HEK293 (cell line): ENCODE measurements around the gene IGFBP2.

Experiments used
- CTCF ChIA-PET: fragments of 350-600 bp; formaldehyde crosslinking; extraction: SDS; loops from one replicate; lab custom pipeline; 2021; ENCODE audit warnings: antibody characterized with exemption; lab: Yijun Ruan, JAX
- POLR2A ChIA-PET: fragments of 300-600 bp; formaldehyde crosslinking; extraction: SDS; loops from one replicate; lab custom pipeline; 2020; ENCODE audit warnings: antibody characterized with exemption, inconsistent platforms; lab: Yijun Ruan, JAX
- H3K27ac ChIP-seq: fragments of 200-500 bp; sonication (Bioruptor generic); 2 replicates; pipeline ENCODE4 v1.5.1; 2014; ENCODE audit warnings: low read depth, low read length, control low read depth, inconsistent platforms; ENCODE audit errors: extremely low read depth
- H3K36me3 ChIP-seq, 2 experiments: fragments of 200-500 bp in 1 of 2; sonication (Bioruptor generic) in 1 of 2; 1 replicate in 1 of 2; 2 replicates in 1 of 2; pipeline ENCODE4 v1.5.1; 2014 to 2017; ENCODE audit warnings: inconsistent platforms in 2 of 2, low read length in 2 of 2; ENCODE audit not compliant: control insufficient read depth in 2 of 2, insufficient read depth in 1 of 2
- H3K4me1 ChIP-seq: fragments of 200-500 bp; sonication (Bioruptor generic); 2 replicates; pipeline ENCODE4 v1.5.1; 2014; ENCODE audit warnings: mild to moderate bottlenecking, low read length, inconsistent platforms; ENCODE audit not compliant: control insufficient read depth, insufficient read depth
- H3K4me3 ChIP-seq: 2 replicates; pipeline ENCODE4 v1.5.1; 2011; ENCODE audit warnings: low read depth, mild to moderate bottlenecking, control low read depth, low read length, moderate library complexity
- H3K9me3 ChIP-seq: fragments of 200-500 bp; sonication (Bioruptor generic); 2 replicates; pipeline ENCODE4 v1.5.1; 2014; ENCODE audit warnings: low read depth, low read length, inconsistent platforms; ENCODE audit not compliant: control insufficient read depth, insufficient read depth
- GFI1B ChIP-seq: fragments of 450-650 bp; formaldehyde crosslinking; IDR thresholded peaks from 2 replicates; pipeline ENCODE4 v1.5.1; 2016; ENCODE audit warnings: missing biosample characterization, missing genetic modification characterization
- GLI4 ChIP-seq: fragments of 450-650 bp; formaldehyde crosslinking; IDR thresholded peaks from 2 replicates; pipeline ENCODE4 v1.5.1; 2016; ENCODE audit warnings: missing biosample characterization, missing genetic modification characterization
- KLF16 ChIP-seq: fragments of 450-650 bp; formaldehyde crosslinking; IDR thresholded peaks from 2 replicates; pipeline ENCODE4 v1.5.1; 2017; ENCODE audit warnings: missing biosample characterization, missing genetic modification characterization
- RBAK ChIP-seq: fragments of 450-650 bp; formaldehyde crosslinking; IDR thresholded peaks from 2 replicates; pipeline ENCODE4 v1.5.1; 2016; ENCODE audit warnings: missing biosample characterization, missing genetic modification characterization
- SCRT2 ChIP-seq: fragments of 450-650 bp; formaldehyde crosslinking; IDR thresholded peaks from 2 replicates; pipeline ENCODE4 v1.5.1; 2016; ENCODE audit warnings: missing biosample characterization, missing genetic modification characterization
- ZIC2 ChIP-seq: fragments of 450-650 bp; formaldehyde crosslinking; IDR thresholded peaks from 2 replicates; pipeline ENCODE4 v1.5.1; 2016; ENCODE audit warnings: missing biosample characterization, missing genetic modification characterization
- ZNF211 ChIP-seq: fragments of 450-650 bp; formaldehyde crosslinking; IDR thresholded peaks from 2 replicates; pipeline ENCODE4 v1.5.1; 2016; ENCODE audit warnings: low read depth, missing biosample characterization, missing genetic modification characterization
- ZNF223 ChIP-seq: fragments of 450-650 bp; formaldehyde crosslinking; IDR thresholded peaks from 2 replicates; pipeline ENCODE4 v1.5.1; 2016; ENCODE audit warnings: missing biosample characterization, missing genetic modification characterization
- ZNF266 ChIP-seq: fragments of 450-650 bp; formaldehyde crosslinking; IDR thresholded peaks from 2 replicates; pipeline ENCODE4 v1.5.1; 2016; ENCODE audit warnings: missing biosample characterization, missing genetic modification characterization, low read depth
- ZNF404 ChIP-seq: fragments of 450-650 bp; formaldehyde crosslinking; IDR thresholded peaks from 2 replicates; pipeline ENCODE4 v1.5.1; 2017; ENCODE audit warnings: missing biosample characterization, missing genetic modification characterization
- ZNF433 ChIP-seq: fragments of 450-650 bp; formaldehyde crosslinking; IDR thresholded peaks from 2 replicates; pipeline ENCODE4 v1.5.1; 2016; ENCODE audit warnings: missing biosample characterization, missing genetic modification characterization, low read depth
- ZNF626 ChIP-seq: fragments of 450-650 bp; sonication (Bioruptor Pico); formaldehyde crosslinking; IDR thresholded peaks from 2 replicates; pipeline ENCODE4 v1.5.1; 2018; ENCODE audit warnings: missing biosample characterization, missing genetic modification characterization, inconsistent platforms
- ZNF768 ChIP-seq: fragments of 450-650 bp; formaldehyde crosslinking; IDR thresholded peaks from 2 replicates; pipeline ENCODE4 v1.5.1; 2018; ENCODE audit warnings: missing biosample characterization, mild to moderate bottlenecking, missing genetic modification characterization
- ZNF843 ChIP-seq: fragments of 450-650 bp; formaldehyde crosslinking; IDR thresholded peaks from 2 replicates; pipeline ENCODE4 v1.5.1; 2016; ENCODE audit warnings: missing biosample characterization, missing genetic modification characterization
- TF ChIP-seq, protein P1 (sequence below): fragments of 450-650 bp; formaldehyde crosslinking; optimal IDR thresholded peaks from 2 replicates; pipeline ENCODE3; 2016; ENCODE audit warnings: missing biosample characterization, mild to moderate bottlenecking, missing genetic modification characterization
- TF ChIP-seq, protein P2 (sequence below): fragments of 450-650 bp; formaldehyde crosslinking; IDR thresholded peaks from 2 replicates; pipeline ENCODE4 v1.5.0; 2017; ENCODE audit warnings: missing biosample characterization, missing genetic modification characterization, borderline replicate concordance
- TF ChIP-seq, protein P3 (sequence below): fragments of 450-650 bp; formaldehyde crosslinking; IDR thresholded peaks from 2 replicates; pipeline ENCODE4 v1.5.1; 2016; ENCODE audit warnings: missing biosample characterization, missing genetic modification characterization
- TF ChIP-seq, protein P4 (sequence below): fragments of 450-650 bp; formaldehyde crosslinking; IDR thresholded peaks from 2 replicates; pipeline ENCODE4 v1.5.1; 2016; ENCODE audit warnings: missing biosample characterization, missing genetic modification characterization, borderline replicate concordance
- TF ChIP-seq, protein P5 (sequence below): fragments of 450-650 bp; IDR thresholded peaks from 2 replicates; pipeline ENCODE4 v1.5.1; 2018; ENCODE audit warnings: missing biosample characterization, mild to moderate bottlenecking, missing genetic modification characterization
- TF ChIP-seq, protein P6 (sequence below): fragments of 450-650 bp; IDR thresholded peaks from 2 replicates; pipeline ENCODE4 v1.5.1; 2018; ENCODE audit warnings: missing biosample characterization, missing genetic modification characterization
- TF ChIP-seq, protein P7 (sequence below): fragments of 450-650 bp; formaldehyde crosslinking; IDR thresholded peaks from 2 replicates; pipeline ENCODE4 v1.5.1; 2016; ENCODE audit warnings: missing biosample characterization, missing genetic modification characterization

IGFBP2 gene

DNA sequence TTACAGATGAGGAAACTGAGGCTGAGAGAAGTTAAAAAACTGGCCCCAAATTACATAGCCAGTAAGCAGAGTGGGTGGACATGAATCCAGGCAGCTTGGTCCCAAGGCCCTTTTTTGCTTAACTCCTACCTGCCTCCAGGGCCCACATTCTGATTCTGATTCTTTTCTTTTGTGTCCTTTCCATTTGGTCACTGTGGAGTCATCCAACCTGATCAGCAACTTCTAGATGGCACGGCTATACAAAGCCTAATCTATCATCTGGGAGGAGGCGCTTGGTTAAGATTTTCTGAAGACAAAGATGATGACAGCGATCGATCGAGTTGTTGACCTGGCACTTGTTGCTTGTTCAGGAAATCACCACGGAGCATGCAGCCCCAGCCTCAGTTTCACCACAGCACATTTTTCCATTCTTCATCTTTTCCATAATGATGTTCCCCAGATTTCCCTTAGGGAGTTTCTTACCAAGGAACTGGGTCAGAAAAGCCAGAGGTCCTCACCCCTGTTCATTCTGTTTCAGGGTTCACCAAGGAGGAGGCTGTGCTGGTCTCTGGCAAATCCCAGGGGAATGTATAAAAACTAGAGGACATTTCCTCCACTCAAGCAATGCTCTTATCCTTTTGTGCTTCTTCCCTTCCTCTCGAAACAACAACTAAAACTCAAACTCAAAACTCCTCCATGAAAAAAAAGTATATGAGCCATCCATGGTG is 6.9 kb upstream of the IGFBP2 start:
- no peak overlapping the region for H3K4me3 ChIP-seq
- ChIA-PET CTCF (no interaction called here), POLR2A (no interaction called here)
- no peaks in the 10 kb centered on the region for H3K9me3 ChIP-seq
- no peaks in the 10 kb centered on the region for H3K36me3 ChIP-seq
- no peaks in the 10 kb centered on the region; the same call in 1 of the 2 replicates for H3K4me1 ChIP-seq
- no peak overlapping the region for H3K27ac ChIP-seq
- TF ChIP-seq ZNF211 (tag by site-specific recombination): no peak
- TF ChIP-seq, protein P1, sequence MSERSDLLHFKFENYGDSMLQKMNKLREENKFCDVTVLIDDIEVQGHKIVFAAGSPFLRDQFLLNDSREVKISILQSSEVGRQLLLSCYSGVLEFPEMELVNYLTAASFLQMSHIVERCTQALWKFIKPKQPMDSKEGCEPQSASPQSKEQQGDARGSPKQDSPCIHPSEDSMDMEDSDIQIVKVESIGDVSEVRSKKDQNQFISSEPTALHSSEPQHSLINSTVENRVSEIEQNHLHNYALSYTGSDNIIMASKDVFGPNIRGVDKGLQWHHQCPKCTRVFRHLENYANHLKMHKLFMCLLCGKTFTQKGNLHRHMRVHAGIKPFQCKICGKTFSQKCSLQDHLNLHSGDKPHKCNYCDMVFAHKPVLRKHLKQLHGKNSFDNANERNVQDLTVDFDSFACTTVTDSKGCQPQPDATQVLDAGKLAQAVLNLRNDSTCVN (tag by site-specific recombination): no peak
- TF ChIP-seq, protein P2, sequence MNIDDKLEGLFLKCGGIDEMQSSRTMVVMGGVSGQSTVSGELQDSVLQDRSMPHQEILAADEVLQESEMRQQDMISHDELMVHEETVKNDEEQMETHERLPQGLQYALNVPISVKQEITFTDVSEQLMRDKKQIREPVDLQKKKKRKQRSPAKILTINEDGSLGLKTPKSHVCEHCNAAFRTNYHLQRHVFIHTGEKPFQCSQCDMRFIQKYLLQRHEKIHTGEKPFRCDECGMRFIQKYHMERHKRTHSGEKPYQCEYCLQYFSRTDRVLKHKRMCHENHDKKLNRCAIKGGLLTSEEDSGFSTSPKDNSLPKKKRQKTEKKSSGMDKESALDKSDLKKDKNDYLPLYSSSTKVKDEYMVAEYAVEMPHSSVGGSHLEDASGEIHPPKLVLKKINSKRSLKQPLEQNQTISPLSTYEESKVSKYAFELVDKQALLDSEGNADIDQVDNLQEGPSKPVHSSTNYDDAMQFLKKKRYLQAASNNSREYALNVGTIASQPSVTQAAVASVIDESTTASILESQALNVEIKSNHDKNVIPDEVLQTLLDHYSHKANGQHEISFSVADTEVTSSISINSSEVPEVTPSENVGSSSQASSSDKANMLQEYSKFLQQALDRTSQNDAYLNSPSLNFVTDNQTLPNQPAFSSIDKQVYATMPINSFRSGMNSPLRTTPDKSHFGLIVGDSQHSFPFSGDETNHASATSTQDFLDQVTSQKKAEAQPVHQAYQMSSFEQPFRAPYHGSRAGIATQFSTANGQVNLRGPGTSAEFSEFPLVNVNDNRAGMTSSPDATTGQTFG (tag by site-specific recombination): no peak
- no peak for TF ChIP-seq ZNF433
- TF ChIP-seq SCRT2: no peak
- no peak for TF ChIP-seq ZNF843 (tag by site-specific recombination)
- no peak for TF ChIP-seq ZNF266 (tag by site-specific recombination)
- TF ChIP-seq, protein P3, sequence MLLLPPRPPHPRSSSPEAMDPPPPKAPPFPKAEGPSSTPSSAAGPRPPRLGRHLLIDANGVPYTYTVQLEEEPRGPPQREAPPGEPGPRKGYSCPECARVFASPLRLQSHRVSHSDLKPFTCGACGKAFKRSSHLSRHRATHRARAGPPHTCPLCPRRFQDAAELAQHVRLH (tag by site-specific recombination): no peak
- TF ChIP-seq ZNF223 (tag by site-specific recombination): no peak
- no peak for TF ChIP-seq ZNF404 (tag by site-specific recombination)
- TF ChIP-seq RBAK (tag by site-specific recombination): no peak
- TF ChIP-seq, protein P4, sequence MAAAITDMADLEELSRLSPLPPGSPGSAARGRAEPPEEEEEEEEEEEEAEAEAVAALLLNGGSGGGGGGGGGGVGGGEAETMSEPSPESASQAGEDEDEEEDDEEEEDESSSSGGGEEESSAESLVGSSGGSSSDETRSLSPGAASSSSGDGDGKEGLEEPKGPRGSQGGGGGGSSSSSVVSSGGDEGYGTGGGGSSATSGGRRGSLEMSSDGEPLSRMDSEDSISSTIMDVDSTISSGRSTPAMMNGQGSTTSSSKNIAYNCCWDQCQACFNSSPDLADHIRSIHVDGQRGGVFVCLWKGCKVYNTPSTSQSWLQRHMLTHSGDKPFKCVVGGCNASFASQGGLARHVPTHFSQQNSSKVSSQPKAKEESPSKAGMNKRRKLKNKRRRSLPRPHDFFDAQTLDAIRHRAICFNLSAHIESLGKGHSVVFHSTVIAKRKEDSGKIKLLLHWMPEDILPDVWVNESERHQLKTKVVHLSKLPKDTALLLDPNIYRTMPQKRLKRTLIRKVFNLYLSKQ (tag by site-specific recombination): no peak
- TF ChIP-seq ZIC2: no peak

DNA sequence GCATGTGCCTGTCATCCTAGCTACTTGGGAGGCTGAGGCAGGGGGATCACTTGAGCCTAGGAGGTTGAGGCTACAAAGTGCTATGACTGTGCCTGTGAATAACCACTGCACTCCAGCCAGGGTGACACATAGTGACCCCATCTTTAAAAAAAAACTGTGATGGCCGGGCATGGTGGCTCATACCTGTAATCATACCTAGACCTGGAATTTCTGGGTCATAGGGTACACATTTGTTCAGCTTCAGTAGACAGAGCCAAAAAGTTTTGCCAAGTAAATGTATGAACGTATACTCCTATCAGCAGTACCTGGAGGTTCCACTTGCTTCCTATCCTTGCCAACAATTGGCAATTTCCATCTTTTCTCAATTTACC is 6.4 kb upstream of the IGFBP2 start:
- CTCF ChIA-PET: no interaction called here
- POLR2A ChIA-PET: no interaction called here
- TF ChIP-seq, protein P5, sequence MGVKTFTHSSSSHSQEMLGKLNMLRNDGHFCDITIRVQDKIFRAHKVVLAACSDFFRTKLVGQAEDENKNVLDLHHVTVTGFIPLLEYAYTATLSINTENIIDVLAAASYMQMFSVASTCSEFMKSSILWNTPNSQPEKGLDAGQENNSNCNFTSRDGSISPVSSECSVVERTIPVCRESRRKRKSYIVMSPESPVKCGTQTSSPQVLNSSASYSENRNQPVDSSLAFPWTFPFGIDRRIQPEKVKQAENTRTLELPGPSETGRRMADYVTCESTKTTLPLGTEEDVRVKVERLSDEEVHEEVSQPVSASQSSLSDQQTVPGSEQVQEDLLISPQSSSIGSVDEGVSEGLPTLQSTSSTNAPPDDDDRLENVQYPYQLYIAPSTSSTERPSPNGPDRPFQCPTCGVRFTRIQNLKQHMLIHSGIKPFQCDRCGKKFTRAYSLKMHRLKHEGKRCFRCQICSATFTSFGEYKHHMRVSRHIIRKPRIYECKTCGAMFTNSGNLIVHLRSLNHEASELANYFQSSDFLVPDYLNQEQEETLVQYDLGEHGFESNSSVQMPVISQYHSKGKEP: no peak
- no peak for TF ChIP-seq GFI1B (tag by site-specific recombination)
- TF ChIP-seq, protein P6, sequence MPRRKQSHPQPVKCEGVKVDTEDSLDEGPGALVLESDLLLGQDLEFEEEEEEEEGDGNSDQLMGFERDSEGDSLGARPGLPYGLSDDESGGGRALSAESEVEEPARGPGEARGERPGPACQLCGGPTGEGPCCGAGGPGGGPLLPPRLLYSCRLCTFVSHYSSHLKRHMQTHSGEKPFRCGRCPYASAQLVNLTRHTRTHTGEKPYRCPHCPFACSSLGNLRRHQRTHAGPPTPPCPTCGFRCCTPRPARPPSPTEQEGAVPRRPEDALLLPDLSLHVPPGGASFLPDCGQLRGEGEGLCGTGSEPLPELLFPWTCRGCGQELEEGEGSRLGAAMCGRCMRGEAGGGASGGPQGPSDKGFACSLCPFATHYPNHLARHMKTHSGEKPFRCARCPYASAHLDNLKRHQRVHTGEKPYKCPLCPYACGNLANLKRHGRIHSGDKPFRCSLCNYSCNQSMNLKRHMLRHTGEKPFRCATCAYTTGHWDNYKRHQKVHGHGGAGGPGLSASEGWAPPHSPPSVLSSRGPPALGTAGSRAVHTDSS: no peak
- TF ChIP-seq ZNF768: no peak
- no peak for TF ChIP-seq GLI4
- TF ChIP-seq ZNF626: no peak
- TF ChIP-seq KLF16 (tag by site-specific recombination): no peak
- TF ChIP-seq, protein P7, sequence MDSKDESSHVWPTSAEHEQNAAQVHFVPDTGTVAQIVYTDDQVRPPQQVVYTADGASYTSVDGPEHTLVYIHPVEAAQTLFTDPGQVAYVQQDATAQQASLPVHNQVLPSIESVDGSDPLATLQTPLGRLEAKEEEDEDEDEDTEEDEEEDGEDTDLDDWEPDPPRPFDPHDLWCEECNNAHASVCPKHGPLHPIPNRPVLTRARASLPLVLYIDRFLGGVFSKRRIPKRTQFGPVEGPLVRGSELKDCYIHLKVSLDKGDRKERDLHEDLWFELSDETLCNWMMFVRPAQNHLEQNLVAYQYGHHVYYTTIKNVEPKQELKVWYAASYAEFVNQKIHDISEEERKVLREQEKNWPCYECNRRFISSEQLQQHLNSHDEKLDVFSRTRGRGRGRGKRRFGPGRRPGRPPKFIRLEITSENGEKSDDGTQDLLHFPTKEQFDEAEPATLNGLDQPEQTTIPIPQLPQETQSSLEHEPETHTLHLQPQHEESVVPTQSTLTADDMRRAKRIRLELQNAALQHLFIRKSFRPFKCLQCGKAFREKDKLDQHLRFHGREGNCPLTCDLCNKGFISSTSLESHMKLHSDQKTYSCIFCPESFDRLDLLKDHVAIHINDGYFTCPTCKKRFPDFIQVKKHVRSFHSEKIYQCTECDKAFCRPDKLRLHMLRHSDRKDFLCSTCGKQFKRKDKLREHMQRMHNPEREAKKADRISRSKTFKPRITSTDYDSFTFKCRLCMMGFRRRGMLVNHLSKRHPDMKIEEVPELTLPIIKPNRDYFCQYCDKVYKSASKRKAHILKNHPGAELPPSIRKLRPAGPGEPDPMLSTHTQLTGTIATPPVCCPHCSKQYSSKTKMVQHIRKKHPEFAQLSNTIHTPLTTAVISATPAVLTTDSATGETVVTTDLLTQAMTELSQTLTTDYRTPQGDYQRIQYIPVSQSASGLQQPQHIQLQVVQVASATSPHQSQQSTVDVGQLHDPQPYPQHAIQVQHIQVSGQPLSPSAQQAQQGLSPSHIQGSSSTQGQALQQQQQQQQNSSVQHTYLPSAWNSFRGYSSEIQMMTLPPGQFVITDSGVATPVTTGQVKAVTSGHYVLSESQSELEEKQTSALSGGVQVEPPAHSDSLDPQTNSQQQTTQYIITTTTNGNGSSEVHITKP (tag by site-specific recombination): no peak

More for the DNA sequence above, 6.4 kb upstream of the IGFBP2 start:
- no peaks in the 10 kb centered on the region; the same call in 1 of the 2 replicates for H3K4me1 ChIP-seq
- no peak overlapping the region for H3K4me3 ChIP-seq
- H3K36me3 ChIP-seq: no peaks in the 10 kb centered on the region
- H3K27ac ChIP-seq: no peak overlapping the region
- H3K9me3 ChIP-seq: no peaks in the 10 kb centered on the region
